Right forelimb (tissue), 1 donor: ENCODE measurements around the gene EBF3.

ENCODE experiments used
- DNase-seq: peaks from one replicate; pipeline ENCODE4 v3.0.0-alpha.2; 2018

The EBF3 gene

DNA sequence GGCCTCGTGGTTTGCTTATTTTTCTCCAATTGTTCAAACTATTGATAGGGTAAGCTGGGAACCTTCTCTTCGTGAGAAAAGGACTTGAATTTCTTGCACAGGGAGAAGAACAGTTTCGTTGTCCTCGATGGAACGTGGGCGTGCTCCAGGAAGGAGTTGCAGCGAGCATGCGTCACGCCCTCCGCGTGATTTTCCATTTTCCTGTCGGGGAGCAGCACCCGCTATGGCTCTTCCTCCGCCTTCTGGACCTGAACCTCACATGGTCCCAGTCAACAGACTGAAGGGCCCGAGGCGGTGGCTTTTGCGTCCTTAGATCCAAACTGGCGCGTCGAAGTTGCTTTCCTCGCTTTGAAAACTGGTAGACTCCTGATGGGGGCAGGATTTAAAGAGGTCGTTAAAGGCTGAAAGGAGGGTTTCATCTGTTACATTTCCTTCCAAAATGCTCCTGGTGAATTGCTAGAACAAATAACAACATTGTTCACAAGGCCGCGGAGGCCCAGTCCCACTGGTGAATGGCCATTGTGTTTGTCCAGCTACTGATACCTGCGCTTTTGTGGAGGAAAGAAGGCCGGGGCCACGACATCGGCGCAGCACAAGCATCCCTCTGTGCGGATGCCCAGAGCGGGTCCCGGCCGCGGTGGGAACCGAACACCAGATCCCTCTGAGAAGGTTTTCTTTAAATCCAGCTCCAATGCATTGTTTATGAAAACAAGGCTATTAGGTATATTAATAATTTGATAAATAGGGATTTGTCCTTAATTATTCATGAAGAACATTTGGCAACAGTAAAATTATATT lies 75.9 kb downstream of the EBF3 start:
- DNase-seq: no peak

DNA sequence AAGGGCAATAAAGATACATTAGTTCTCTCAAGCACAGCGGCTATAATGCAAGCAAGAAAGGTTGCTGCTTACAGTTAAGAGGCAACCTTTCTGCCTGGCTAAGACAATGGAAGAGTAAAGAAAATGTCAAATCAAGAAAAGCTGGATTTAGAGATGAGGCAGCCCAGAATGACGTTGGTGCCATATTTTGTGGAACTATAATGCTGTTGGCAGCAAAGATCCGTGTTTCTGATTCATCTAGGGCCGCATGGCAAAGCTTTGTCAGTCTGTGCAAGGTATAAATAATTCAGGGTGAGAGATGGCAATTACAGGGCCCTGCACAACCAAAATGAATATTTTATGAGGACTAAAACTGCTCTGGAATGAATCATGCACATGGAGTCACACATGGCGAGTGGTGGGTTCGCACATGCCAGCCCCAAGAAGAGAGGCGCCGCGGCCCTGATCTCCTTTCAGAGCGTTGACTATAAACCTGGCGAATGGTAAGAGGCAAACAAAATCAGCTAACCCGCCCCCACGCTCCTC lies 76.6 kb downstream of the EBF3 start:
- DNase-seq: no peak

DNA sequence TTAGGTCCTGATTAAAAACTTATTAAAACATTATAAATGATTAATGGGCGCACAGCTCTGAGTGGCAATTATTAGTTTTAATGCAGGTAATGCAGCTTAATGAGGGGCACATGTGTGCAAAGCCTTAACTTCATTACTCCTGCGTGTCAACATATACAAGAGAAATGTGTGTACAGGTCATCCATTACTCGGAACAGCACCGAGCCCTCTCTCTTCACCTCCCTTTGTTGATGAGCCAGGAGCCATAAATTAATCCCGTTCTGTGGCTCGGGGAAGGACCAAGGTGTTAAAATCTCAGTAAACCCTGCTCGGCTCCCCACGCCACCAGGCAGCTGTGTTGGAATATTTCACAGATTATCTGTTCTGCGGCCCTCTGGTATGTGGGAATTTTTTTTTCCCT lies 77.8 kb downstream of the EBF3 start:
- no peak for DNase-seq

DNA sequence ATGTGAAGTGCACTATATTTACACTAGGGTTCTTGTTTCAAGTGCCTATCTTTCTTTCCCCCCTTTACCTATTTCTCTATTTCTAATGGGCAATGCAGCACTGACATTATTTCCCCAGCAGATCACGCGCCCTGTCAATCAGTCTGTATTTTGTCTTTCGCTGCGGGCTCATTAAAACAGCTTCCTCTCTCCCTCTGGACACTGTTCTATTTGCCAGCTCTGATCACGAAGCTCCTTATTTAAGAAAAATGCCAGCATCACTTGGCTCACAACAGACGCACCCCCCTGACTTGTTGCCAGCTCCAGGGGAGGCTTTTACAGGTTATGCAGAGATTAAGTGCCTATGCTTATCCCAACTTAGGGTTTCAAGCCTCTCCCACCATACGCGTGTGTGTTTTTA lies 78.5 kb downstream of the EBF3 start:
- no peak for DNase-seq

DNA sequence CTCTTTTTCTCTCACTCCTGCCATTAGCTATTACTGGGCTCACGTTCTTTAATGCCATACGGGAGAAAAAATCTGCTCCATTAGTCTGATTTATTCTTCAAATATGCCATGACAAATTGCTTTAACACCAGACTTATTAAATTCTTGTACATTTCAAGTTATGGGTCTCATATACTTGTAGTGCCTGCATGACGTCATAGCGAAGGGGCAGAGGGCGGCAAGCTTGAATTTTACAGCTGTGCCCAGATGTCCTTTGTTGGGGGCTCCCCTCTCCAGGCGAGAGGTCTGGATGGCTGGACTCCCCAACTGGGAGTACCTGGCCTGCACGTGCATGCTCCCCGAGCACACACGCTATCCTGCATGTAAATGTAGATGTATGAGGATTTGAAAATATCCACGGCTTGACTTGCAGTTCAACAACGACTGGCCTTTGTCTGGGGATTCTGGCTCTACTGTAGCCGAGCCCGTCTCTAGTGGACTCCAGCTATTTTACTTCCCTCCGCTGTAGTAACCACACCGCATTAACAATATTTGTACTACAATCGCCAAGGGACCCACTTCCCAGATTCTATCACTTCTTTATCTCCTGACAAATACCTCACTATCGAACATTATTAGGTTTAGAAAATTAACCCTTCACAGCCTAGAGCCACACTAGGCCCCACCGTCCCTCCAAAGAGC lies 79.5 kb downstream of the EBF3 start:
- DNase-seq: no peak

DNA sequence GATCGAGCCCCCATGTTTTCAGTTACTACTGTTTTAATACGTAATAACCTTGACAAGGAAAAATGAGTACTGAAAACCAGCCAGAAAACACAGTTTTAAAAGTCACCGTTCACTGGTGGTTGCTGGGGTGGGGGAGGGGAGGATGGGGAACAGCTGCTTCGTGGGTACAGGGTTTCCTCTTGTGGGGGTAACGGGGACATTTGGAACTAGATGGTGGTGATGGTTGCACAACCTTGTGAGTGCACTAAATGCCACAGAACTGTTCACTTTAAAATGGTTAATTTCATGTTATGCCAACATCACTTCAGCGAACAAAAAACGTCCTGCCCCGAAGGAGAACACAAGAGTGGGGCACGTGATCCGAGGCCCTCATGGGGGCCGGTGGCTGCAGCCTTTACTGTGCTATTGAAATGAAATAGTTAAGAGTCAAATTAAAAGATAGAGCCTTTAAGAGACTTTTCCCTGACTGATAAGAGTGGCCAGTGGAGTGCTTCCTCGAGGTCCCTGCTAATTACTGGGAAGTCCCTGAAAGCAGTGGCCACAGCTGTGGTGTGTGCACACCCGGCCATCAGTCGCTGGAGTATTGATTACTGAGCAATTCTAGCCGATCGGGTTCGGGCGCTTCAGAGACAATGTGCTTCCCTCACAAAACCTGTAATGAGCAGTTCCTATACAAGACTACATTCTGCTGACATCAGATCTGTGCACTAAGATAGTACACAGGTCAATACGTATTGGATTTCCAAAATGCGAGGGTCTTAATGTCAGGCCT lies 80.3 kb downstream of the EBF3 start:
- DNase-seq: no peak

- DNase-seq: no peak
Measured at GRCh38 chr10:129883029-129883428, 81.0 kb downstream of the EBF3 start.

- no peak for DNase-seq
Measured at GRCh38 chr10:129882291-129883010, 81.6 kb downstream of the EBF3 start.

- no peak for DNase-seq
Measured at GRCh38 chr10:129881641-129882040, 82.4 kb downstream of the EBF3 start.

GRCh38 chr10:129880191-129880870 lies 83.7 kb downstream of the EBF3 start:
- DNase-seq: no peak

DNA sequence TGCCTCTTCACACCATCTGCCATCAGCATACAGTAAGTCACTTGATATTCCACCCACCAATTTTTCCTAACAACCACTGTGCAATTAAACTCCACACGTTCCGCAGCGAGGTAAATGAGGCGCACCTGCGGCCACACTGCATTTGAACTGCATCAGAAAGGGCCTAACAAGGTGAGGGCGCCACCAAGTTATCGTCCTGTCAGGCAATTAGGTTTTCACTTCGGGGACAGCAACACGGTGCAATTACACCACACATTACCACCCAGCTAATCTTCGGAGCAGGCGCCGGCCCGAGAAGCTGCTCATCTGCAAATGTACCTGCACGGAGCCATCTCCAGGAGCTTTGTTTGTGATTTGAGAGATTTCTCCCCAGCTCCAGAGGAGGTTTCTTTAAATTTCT lies 84.4 kb downstream of the EBF3 start:
- no peak for DNase-seq

DNA sequence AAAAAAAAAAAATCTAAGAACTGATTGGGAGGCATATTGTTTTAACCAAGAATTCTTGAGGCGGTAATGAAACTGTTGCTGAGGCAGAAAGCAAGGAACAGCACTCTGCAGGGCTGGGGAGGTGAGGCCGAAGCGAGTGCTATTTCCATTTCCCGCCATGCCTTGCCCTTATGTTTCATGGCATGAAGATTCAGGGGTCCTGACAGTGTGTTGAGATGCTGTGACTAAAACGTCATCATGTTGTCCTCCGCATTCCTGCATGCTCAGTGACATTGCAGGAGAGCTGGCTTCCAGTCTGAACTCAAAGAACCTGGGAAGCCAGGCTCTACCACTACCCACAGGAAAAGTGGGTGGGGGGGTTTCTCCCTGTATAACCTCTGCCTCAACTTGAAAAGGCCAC lies 85.2 kb downstream of the EBF3 start:
- no peak for DNase-seq

GRCh38 chr10:129877773-129878371 lies 86.2 kb downstream of the EBF3 start:
- no peak for DNase-seq

DNA sequence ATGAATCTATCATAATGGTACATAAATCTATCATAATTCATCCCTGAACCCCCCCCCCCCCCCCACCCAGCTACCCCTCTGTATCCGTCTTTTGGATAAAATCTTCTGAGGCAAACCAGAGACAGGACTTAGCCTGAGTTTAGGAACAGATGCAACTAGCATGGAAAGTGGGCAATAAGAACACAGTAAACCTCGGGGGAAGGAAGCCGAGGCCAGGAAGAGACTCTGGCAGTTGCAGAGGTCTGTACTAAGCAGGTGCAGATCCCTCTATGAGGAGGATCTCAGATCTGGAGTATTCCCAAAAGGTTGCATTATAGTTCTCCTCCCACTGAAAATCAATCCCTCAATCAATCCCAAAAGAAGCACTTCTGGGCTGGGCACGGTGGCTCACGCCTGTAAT lies 87.2 kb downstream of the EBF3 start:
- no peak for DNase-seq

DNA sequence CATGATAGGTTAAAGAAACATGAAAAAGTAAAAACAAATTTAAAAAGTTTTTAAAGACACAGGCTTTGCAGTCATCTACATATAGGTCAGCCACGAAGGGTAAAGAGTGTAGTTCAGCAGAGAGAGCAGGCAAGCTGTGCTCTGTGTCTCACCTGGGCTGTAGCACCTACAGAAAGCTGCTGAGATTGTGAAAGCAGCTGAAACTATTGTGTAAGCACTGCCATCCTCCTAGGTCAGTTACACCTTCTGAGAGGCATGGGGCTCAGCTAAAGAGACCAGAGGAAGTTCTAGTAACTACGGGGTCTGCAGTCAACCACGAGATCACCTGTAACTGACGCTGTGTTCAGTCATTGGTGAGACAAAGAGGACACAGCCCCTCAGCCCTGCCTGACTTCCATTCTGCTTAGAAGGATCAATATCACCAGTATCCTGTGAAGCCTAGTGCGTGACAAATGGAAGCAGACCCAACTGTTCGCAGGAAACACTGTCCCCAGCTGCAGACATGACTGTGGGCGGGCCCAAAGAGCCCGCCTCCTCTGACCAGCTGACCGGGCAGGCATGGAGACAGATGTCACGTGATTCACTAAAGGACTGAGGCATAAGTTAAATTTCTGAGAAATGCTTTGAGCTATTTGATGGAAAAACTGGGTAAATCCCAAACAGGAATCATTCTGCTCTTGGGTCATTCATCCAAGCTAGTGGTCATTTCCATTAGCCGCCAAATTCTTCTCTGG lies 87.9 kb downstream of the EBF3 start:
- DNase-seq: no peak

GRCh38 chr10:129873351-129873750 lies 90.7 kb downstream of the EBF3 start:
- DNase-seq: no peak

DNA sequence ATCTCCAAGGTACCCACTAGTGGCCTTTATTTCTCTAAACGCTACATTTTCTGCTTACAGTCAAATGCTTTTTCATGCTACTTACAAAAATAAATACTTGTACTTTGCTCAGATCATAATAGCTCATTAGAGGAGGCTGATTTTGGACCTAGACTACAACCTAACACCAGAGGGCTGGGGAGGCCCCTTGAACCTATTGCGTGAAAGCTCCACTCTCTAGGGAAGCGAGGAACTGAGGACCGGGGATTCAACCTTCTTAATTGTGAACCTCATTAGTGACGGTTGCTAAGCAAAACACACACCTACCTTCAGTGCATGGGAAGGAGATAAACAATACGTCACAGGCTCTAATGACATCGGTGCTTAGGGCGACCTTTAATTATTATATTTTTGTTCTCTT lies 92.1 kb downstream of the EBF3 start:
- DNase-seq: no peak

DNA sequence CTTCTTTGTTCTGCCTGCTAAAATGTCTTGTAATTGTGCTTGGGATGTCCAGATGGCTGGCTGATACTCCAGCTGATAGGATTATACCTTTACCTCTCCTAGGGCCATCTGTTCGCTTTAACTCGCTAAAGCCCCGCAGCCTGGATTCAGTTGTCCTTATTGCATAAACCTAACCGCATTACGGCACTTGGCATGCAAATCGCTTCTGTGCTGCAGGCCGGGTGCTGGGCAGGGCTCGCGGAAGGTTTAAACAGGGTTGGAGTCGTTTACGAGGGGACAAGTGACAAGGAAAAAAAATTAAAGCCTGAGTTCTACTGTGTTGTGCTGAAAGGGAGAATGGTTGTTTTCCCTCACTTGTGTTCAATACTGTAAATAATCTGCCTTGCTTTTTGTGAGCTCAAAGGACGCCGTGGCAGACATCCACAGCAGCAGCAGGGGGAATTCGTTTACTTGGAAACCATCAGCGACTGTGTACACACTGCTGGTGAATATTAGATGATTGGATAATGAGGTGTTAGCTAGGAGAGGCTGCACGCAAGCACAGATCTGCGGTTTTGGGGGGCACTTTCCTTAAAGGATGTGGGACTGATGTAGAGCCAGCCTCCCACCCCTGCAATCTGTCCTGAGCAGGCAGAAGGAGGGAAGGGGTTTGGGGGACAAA lies 93.0 kb downstream of the EBF3 start:
- DNase-seq: peak; percentile 61

GRCh38 chr10:129870474-129870757 lies 93.7 kb downstream of the EBF3 start:
- no peak for DNase-seq

DNA sequence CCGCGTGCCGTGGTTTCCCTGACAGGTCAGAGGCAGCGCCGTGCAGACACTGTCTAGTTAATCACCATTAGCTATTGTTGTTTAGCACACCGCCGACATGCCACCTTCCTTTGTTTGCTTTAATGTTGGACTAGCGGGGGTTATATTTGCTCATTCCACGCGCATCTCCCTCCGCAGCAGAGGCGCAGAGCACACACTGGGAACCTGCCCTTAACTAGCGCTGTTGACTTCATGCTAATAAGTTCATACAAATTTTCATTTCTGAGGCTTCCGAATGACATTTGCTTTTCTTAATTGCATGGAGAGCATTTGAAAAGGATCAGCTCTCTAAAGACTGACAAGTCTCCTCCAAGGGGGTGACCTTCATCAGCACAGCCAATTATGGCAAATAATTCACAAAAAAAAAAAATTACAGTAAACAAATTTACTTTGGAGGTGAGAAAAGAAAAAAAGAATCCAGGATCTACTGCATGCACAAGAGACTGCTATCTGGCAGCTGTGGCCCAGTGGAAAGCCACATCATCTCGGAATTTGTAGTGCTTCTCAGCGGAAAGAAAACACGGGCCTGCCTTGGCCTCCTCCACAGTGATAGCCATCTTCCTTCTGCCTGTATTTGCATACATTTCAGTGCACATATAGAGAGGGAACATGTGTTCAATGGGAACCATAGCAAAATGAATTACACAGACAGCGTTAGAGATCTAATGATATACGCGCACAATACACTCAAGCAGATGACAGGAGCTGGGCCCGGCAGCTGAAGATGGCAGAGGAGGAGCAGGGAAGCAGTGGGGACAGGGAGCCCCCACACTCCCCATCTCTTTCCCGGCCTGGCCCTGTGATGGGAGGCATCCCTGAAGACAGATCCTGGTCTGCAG lies 94.2 kb downstream of the EBF3 start:
- no peak for DNase-seq
